ENCODE measurements around the gene RBFOX2.

GRCh38 chr22:35986088-35986487 lies 42.5 kb downstream of the RBFOX2 start:
- TF ChIP-seq CTCF (IDR thresholded peaks at IDR 0.05), result no peak
- TF ChIP-seq POLR2A (IDR thresholded peaks at IDR 0.05), result no peak

Measured in tibial nerve (tissue), 3 donors.